Naive thymus-derived CD8-positive, alpha-beta T cell (primary cell): Measurements from ENCODE around the gene LAMTOR1. TPM values are rescaled to one million over a fixed set of nuclear protein-coding genes. Genes with fewer than 3 reads are reported as not detected.
"Not testable (repeated sequence)": the region's sequence is repeated elsewhere in the genome, so short reads cannot be mapped to it uniquely, and the experiment has no call there.

ENCODE experiments used
- ATAC-seq, 2 donors: fragments of 150-1000 bp; cut with Tn5 transposase in 1 of 2; sonication (Bioruptor Pico), chemical (Tn5 transposase) in 1 of 2; 1 replicate in 1 of 2; 2 replicates in 1 of 2; pipeline ENCODE4 v1.10.0; 2021; ENCODE audit warnings: mild to moderate bottlenecking in 2 of 2, moderate library complexity in 2 of 2
- POLR2A ChIA-PET: fragments of 350-600 bp; sonication (Branson Sonifier 250); formaldehyde crosslinking; loops from one replicate; lab custom pipeline; 2021; ENCODE audit warnings: antibody characterized with exemption; lab: Charles Lee
- DNase-seq, 10 donors: peaks; one replicate each; pipeline versions ENCODE4 v3.0.0 to v3.0.0-alpha.2; 2020 to 2022
- H3K27ac Mint-ChIP-seq, 10 donors: one replicate each; pipeline ENCODE4 v1.8.0; 2020 to 2022; ENCODE audit warnings: mild to moderate bottlenecking in 10 of 10, mixed read lengths in 10 of 10, moderate library complexity in 4 of 10, inconsistent platforms in 1 of 10
- H3K27me3 Mint-ChIP-seq, 5 donors: one replicate each; pipeline ENCODE4 v1.8.0; 2021 to 2022; ENCODE audit warnings: mixed read lengths in 5 of 5
- H3K36me3 Mint-ChIP-seq, 3 donors: one replicate each; pipeline ENCODE4 v1.8.0; 2020 to 2022; ENCODE audit warnings: mixed read lengths in 3 of 3, mild to moderate bottlenecking in 2 of 3, inconsistent platforms in 1 of 3
- H3K4me1 Mint-ChIP-seq, 4 donors: one replicate each; pipeline ENCODE4 v1.8.0; 2021 to 2022; ENCODE audit warnings: mixed read lengths in 4 of 4
- H3K4me3 Mint-ChIP-seq, 10 donors: one replicate each; pipeline ENCODE4 v1.8.0; 2020 to 2022; ENCODE audit warnings: mild to moderate bottlenecking in 10 of 10, mixed read lengths in 10 of 10, moderate library complexity in 6 of 10, inconsistent platforms in 1 of 10
- H3K9me3 Mint-ChIP-seq, 9 donors: one replicate each; pipeline ENCODE4 v1.8.0; 2020 to 2022; ENCODE audit warnings: mixed read lengths in 9 of 9, mild to moderate bottlenecking in 3 of 9, inconsistent platforms in 1 of 9, moderate library complexity in 1 of 9
- polyA plus RNA-seq, 3 donors: library from polyadenylated mRNA; unstranded; fragments of 300-500 nt; fragmentation: Illumina TruSeq; gene quantifications; one replicate each; pipeline ENCODE4 v1.2.3, GENCODE V29; 2021
- total RNA-seq, 8 experiments: library from RNA in 2 of 8; stranded (reverse) in 2 of 8; gene quantifications; one replicate each; pipeline ENCODE4 v1.2.3 and lab custom pipeline; 2021 to 2026

The LAMTOR1 gene
- total and polyA plus RNA-seq, 5 experiments from 2014 or later, result 66.8 to 87.7 (median 78.0) TPM

DNA sequence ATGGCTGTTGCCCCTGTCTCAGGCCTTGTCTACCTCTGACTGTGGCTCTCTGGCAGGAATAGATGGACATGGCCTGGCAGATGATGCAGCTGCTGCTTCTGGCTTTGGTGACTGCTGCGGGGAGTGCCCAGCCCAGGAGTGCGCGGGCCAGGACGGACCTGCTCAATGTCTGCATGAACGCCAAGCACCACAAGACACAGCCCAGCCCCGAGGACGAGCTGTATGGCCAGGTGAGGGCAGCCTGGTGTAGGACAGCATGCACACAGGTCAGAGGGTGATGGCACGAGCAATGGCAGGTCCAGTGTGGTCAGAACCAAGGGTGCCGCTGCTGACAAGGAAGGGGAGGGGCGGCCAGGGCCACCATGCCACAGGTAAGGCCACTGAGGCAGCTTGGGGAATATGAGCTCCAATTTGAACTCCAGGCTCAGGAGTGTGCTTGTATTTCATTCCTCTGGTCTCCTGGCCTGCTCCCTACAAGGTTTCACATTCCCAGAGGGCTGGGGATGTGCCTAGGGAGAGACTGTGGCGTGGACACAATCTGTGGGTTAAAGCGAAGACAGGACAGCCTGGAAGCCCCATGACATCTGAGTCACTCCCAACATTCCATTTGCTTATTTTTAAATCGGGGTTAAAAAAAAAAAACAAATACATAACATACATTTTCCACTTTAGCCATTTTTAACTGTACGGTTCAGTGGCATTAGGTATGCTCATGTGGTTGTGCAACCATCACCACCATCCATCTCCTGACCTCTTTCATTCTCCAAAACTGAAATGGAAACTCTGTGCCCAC, 33.0 kb upstream of the LAMTOR1 start:
- DNase-seq (no peak), ATAC-seq (no peak)
- peaks cover 3 to 12% (median 7%) of the 10 kb centered on the region in 5 donors for H3K27me3 Mint-ChIP-seq
- no peak overlapping the region for H3K4me3 Mint-ChIP-seq
- no peaks in the 10 kb centered on the region for H3K9me3 Mint-ChIP-seq
- peaks cover 0 to 2% (median 0%) of the 10 kb centered on the region in 4 donors for H3K4me1 Mint-ChIP-seq
- POLR2A ChIA-PET, result no interaction called here
- no peaks in the 10 kb centered on the region for H3K36me3 Mint-ChIP-seq
- H3K27ac Mint-ChIP-seq, result peak overlapping the region in 1 of 10 donors; percentile 47

DNA sequence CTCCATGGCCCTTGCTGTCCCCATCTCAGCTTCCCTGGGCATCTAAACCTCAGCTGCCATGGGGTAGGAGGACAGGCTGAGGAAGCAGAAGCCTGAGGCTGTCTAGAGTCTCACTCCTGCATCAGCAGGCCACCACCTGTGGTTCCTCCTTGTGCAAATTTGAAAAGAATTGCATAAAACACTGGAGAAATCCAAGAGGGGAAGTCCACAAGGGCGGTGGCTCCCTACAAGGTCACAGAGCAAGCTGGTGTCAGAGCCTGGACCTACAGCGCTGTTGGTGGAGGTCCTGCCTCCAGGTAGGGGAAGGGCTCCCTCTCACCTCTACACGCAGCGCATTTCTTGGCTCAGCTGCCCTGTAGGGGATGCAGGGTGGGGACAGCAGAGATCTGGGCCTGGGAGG, 32.4 kb upstream of the LAMTOR1 start, which contains the start of gene FOLR3:
FOLR3 (plus strand) TSS at position 253 of the 400 bp plus-strand sequence. CDS start 228 bp downstream, outside the sequence.
- not testable (repeated sequence) for H3K4me3 Mint-ChIP-seq, H3K9me3 Mint-ChIP-seq

GRCh38 chr11:72132646-72133045, 29.5 kb upstream of the LAMTOR1 start:
- peak overlapping the region in 1 of 10 donors; percentile 90 for H3K27ac Mint-ChIP-seq
- peaks cover 0 to 18% (median 11%) of the 10 kb centered on the region in 5 donors for H3K27me3 Mint-ChIP-seq
- POLR2A ChIA-PET, result no interaction called here
- peaks cover 0 to 22% (median 15%) of the 10 kb centered on the region in 3 donors for H3K36me3 Mint-ChIP-seq
- ATAC-seq (no peak), DNase-seq (no peak)
- H3K9me3 Mint-ChIP-seq, result peaks cover 6 to 21% (median 15%) of the 10 kb centered on the region in 9 donors
- no peak overlapping the region for H3K4me3 Mint-ChIP-seq
- H3K4me1 Mint-ChIP-seq, result peaks cover 0 to 2% (median 0%) of the 10 kb centered on the region in 4 donors

More for the DNA sequence above, 32.4 kb upstream of the LAMTOR1 start, which contains the start of gene FOLR3:
- DNase-seq, POLR2A ChIA-PET, ATAC-seq, H3K36me3 Mint-ChIP-seq, H3K4me1 Mint-ChIP-seq: not testable (repeated sequence)
- peaks cover 0 to 12% (median 7%) of the 10 kb centered on the region in 5 donors for H3K27me3 Mint-ChIP-seq
- peak within 1 kb of the TSS in 1 of 10 donors; percentile 47 for H3K27ac Mint-ChIP-seq

GRCh38 chr11:72129381-72129780, 26.3 kb upstream of the LAMTOR1 start:
- peak overlapping the region in 1 of 10 donors; percentile 63 for H3K27ac Mint-ChIP-seq

DNA sequence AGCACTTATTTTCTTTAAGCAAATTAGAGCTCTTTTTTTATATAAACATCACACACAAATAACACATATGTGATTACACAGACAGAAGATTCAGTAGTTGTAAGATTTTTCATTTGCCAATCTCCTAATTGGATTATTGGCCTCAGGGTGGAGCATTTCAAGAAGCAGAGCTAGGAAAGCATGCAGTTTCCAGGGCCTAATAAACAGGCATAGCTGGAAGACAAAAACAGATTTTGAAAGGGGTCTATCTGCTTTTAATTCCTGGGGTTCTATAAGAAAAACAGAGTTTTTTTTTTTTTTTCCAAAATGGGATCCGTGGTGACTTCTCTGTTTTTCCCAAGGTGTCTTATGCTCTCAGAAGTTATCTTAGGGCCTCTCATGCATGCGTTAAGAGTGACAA, 24.8 kb upstream of the LAMTOR1 start:
- peaks cover 0 to 34% (median 19%) of the 10 kb centered on the region in 3 donors for H3K36me3 Mint-ChIP-seq
- DNase-seq, result no peak
- POLR2A ChIA-PET, result no interaction called here
- no peaks in the 10 kb centered on the region for H3K4me1 Mint-ChIP-seq
- H3K4me3 Mint-ChIP-seq, result no peak overlapping the region
- H3K27ac Mint-ChIP-seq, result no peak overlapping the region
- ATAC-seq, result no peak
- H3K9me3 Mint-ChIP-seq, result peaks cover 8 to 35% (median 19%) of the 10 kb centered on the region in 9 donors
- peaks cover 0 to 13% (median 7%) of the 10 kb centered on the region in 5 donors for H3K27me3 Mint-ChIP-seq

More at GRCh38 chr11:72129381-72129780, 26.3 kb upstream of the LAMTOR1 start:
- POLR2A ChIA-PET, result no interaction called here
- DNase-seq (no peak), ATAC-seq (no peak)
- Mint-ChIP-seq H3K27me3 (peaks cover 0 to 15% (median 11%) of the 10 kb centered on the region in 5 donors), H3K4me1 (peaks cover 0 to 2% (median 0%) of the 10 kb centered on the region in 4 donors), H3K4me3 (no peak overlapping the region), H3K9me3 (peaks cover 8 to 35% (median 19%) of the 10 kb centered on the region in 9 donors), H3K36me3 (peaks cover 0 to 33% (median 19%) of the 10 kb centered on the region in 3 donors)

DNA sequence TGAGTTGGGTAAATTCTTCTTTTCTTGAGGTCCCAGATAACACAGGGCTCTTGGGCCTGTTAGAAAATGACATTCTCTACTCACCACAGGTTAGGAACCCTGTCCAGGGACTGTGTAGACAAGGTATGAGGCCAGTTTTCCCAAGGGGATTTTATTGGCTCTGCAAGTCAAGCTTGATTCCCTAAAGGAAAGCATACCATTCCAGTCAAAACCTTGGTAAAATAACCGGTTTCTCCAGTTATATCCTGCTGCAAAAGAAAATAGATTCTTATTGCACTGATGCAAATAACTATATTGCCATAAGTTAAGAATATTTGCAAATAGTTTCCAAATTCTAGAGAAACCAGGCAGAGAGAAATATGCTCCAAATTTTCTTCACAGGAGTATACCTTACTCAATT, 22.9 kb upstream of the LAMTOR1 start:
- Mint-ChIP-seq H3K9me3 (peaks cover 8 to 35% (median 19%) of the 10 kb centered on the region in 9 donors), H3K36me3 (peaks cover 0 to 34% (median 19%) of the 10 kb centered on the region in 3 donors), H3K27me3 (peaks cover 0 to 12% (median 8%) of the 10 kb centered on the region in 5 donors), H3K4me3 (no peak overlapping the region), H3K4me1 (no peaks in the 10 kb centered on the region), H3K27ac (no peak overlapping the region)
- POLR2A ChIA-PET, result no interaction called here
- ATAC-seq (no peak), DNase-seq (no peak)

DNA sequence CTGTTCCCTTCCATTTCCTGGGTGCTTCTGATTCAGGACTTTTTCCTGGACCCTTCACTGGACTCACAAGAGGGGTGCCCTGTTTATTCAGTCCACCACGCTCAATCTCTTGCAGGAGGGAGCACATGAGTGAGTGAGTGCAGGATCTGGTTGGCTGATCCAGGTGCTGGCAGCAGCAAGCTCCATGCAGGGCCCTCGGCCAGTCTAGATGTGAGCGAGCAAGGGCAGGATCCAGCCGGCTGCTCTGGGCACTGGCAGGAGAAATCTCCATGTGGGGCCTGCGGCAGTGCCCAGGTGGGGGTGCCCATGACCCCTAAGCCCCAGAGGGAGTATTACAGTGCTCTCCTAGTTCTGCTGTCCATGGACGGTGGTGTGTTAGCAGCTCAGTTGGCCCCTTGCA, 20.9 kb upstream of the LAMTOR1 start:
- H3K9me3 Mint-ChIP-seq, result peaks cover 6 to 28% (median 15%) of the 10 kb centered on the region in 9 donors
- peaks cover 3 to 12% (median 6%) of the 10 kb centered on the region in 5 donors for H3K27me3 Mint-ChIP-seq
- H3K27ac Mint-ChIP-seq, result no peak overlapping the region
- ATAC-seq (no peak), DNase-seq (no peak)
- no peak overlapping the region for H3K4me3 Mint-ChIP-seq
- H3K4me1 Mint-ChIP-seq, result no peaks in the 10 kb centered on the region
- H3K36me3 Mint-ChIP-seq, result peaks cover 0 to 26% (median 15%) of the 10 kb centered on the region in 3 donors
- POLR2A ChIA-PET, result interaction anchor here (0.6 kb wide), 1 partner anchor 33 kb away, joined by 3 read pairs; no protein-coding TSS in a partner anchor

GRCh38 chr11:72123117-72123653, 20.1 kb upstream of the LAMTOR1 start:
- peaks cover 4 to 14% (median 9%) of the 10 kb centered on the region in 5 donors for H3K27me3 Mint-ChIP-seq

GRCh38 chr11:72122607-72123006, 19.5 kb upstream of the LAMTOR1 start:
- H3K27me3 Mint-ChIP-seq, result peaks cover 5 to 15% (median 10%) of the 10 kb centered on the region in 5 donors
- ATAC-seq, result no peak
- peaks cover 0 to 12% (median 4%) of the 10 kb centered on the region in 3 donors for H3K36me3 Mint-ChIP-seq
- H3K4me1 Mint-ChIP-seq, result no peaks in the 10 kb centered on the region
- POLR2A ChIA-PET, result no interaction called here
- DNase-seq, result no peak
- H3K9me3 Mint-ChIP-seq, result peaks cover 0 to 14% (median 3%) of the 10 kb centered on the region in 9 donors
- H3K4me3 Mint-ChIP-seq, result no peak overlapping the region
- H3K27ac Mint-ChIP-seq, result no peak overlapping the region

More at GRCh38 chr11:72123117-72123653, 20.1 kb upstream of the LAMTOR1 start:
- no peaks in the 10 kb centered on the region for H3K4me1 Mint-ChIP-seq
- H3K36me3 Mint-ChIP-seq, result peaks cover 0 to 17% (median 8%) of the 10 kb centered on the region in 3 donors
- H3K4me3 Mint-ChIP-seq, result no peak overlapping the region
- POLR2A ChIA-PET, result no interaction called here
- H3K27ac Mint-ChIP-seq, result no peak overlapping the region
- no peak for DNase-seq
- ATAC-seq, result no peak
- peaks cover 2 to 20% (median 7%) of the 10 kb centered on the region in 9 donors for H3K9me3 Mint-ChIP-seq

DNA sequence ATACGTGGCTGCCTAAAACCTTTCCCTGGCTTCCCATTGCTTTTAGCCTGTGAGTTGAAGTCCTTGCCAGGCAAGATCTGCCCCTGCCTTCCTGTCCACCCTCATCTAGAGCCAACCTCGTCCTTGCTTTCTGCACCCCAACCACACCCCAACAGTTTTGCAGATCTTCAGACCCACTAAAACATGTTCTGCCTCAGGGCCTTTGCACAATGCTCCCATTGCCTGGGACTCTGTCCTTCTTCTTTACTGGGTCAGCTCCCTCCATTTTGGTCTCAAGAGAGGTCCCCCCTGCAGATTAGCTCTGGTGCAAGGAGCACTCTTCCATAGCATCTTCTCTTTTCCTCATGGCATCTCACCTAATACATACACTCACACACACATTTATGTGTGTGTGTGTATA, 17.8 kb upstream of the LAMTOR1 start:
- peak overlapping the region in 2 of 10 donors; percentile 53 to 82 for H3K27ac Mint-ChIP-seq
- POLR2A ChIA-PET, result no interaction called here
- H3K27me3 Mint-ChIP-seq, result peaks cover 5 to 18% (median 15%) of the 10 kb centered on the region in 5 donors
- ATAC-seq (no peak), DNase-seq (no peak)
- H3K4me3 Mint-ChIP-seq, result no peak overlapping the region
- H3K4me1 Mint-ChIP-seq, result no peaks in the 10 kb centered on the region
- peaks cover 0 to 10% (median 0%) of the 10 kb centered on the region in 3 donors for H3K36me3 Mint-ChIP-seq
- peaks cover 0 to 2% (median 0%) of the 10 kb centered on the region in 9 donors for H3K9me3 Mint-ChIP-seq

DNA sequence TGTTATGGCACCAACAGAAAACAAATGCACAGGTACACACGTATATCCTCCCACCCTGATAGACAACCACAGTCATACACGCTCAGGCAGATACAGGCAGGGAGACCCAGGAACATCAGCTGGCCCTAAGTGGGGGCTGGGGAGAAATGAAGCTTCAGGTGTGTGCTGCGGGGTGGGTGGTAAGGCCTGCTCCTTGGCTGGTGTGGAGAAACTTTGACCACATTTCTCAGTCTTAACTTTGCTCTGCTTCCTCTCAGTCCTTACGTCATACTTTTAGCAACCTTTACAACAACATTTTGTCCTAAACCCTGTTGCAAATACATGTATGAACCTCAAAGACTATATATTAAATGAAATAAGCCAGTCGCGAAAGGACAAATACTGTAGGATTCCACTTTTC, 16.1 kb upstream of the LAMTOR1 start:
- Mint-ChIP-seq H3K36me3 (peaks cover 0 to 5% (median 0%) of the 10 kb centered on the region in 3 donors), H3K4me1 (peaks cover 0 to under 1% (median 0%) of the 10 kb centered on the region in 4 donors), H3K27ac (no peak overlapping the region), H3K9me3 (peaks cover 0 to 5% (median 0%) of the 10 kb centered on the region in 9 donors), H3K27me3 (peaks cover 5 to 20% (median 15%) of the 10 kb centered on the region in 5 donors), H3K4me3 (no peak overlapping the region)
- POLR2A ChIA-PET, result no interaction called here
- ATAC-seq (no peak), DNase-seq (no peak)

DNA sequence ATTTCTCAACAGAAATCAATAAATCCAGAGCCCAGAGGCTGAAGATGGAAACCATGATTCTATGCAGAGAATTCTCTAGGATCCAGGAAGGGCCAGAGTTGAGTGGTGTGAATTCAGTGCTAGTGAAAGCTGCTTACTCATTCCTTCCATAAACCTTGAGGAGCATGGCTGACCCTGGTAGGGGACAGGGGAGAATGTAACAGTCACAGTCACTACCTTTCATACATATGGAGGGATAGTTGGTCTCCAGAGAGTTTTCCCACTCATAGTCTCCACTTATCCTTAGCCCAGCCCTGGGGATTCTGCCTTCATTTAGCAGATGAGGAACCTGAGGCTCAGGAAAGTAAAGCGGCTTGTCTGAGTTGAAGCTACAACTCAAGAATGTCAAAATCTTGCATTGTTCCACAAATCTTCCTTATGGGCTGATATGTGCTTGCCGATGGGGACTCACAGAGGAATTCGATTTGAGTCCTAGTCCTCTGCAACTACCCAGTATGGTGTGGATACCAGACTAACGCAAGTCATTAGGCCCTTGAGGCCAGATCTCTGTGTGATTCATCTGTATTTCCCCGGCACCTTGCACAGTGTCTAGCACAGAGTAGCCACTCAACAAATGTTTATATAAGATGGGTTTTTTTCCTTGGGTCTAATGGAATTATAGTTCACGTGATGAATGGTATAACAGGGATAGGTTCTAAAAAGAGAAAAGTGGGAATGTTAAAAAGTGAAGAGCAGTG, 13.1 kb upstream of the LAMTOR1 start:
- POLR2A ChIA-PET, result no interaction called here
- peaks cover 5 to 20% (median 15%) of the 10 kb centered on the region in 5 donors for H3K27me3 Mint-ChIP-seq

More for the DNA sequence above, 13.1 kb upstream of the LAMTOR1 start:
- Mint-ChIP-seq H3K4me1 (peaks cover 14 to 24% (median 20%) of the 10 kb centered on the region in 4 donors), H3K27ac (peak overlapping the region in 1 of 10 donors; percentile 13), H3K9me3 (peaks cover 0 to 5% (median 0%) of the 10 kb centered on the region in 9 donors), H3K36me3 (peaks cover 0 to 5% (median under 1%) of the 10 kb centered on the region in 3 donors), H3K4me3 (no peak overlapping the region)
- DNase-seq, result no peak
- no peak for ATAC-seq
